Measurements from ENCODE around the gene RARRES1.

GRCh38 chr3:158683230-158683962 is 48.9 kb downstream of the RARRES1 start:
- TF ChIP-seq POLR2A (IDR thresholded peaks at IDR 0.05) = no peak
- TF ChIP-seq CTCF (IDR thresholded peaks at IDR 0.05) = no peak
